GM21619 (cell line): ENCODE results near the gene ATXN7L3.
"Not testable (repeated sequence)": the region's sequence is repeated elsewhere in the genome, so short reads cannot be mapped to it uniquely, and the experiment has no call there.

Source experiments
- ATAC-seq: cut with Tn5 transposase; IDR thresholded peaks from one replicate; pipeline ENCODE4 v1.9.1; 2021; ENCODE audit not compliant: unreplicated experiment

ATXN7L3 gene

DNA sequence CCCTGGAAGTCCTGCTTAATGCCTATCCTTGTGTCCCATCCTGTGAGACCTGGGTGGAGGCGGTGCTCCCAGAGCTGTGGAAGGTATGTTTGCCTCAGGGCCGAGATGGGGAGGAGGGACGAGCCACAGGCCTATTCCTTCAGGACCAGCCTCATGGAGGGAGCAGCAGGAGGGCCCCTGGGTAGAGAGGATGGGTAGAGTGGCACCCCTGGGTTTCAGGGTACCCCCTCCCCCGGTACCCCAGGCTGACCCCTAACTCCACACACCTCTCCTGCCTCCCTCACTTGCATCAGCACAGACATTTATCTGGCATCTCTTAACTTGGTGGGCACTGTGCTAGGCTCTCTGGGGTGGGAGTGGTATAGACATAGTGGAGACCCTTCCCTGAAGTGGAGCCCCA, 22.0 kb downstream of the ATXN7L3 start:
- ATAC-seq, result no peak

DNA sequence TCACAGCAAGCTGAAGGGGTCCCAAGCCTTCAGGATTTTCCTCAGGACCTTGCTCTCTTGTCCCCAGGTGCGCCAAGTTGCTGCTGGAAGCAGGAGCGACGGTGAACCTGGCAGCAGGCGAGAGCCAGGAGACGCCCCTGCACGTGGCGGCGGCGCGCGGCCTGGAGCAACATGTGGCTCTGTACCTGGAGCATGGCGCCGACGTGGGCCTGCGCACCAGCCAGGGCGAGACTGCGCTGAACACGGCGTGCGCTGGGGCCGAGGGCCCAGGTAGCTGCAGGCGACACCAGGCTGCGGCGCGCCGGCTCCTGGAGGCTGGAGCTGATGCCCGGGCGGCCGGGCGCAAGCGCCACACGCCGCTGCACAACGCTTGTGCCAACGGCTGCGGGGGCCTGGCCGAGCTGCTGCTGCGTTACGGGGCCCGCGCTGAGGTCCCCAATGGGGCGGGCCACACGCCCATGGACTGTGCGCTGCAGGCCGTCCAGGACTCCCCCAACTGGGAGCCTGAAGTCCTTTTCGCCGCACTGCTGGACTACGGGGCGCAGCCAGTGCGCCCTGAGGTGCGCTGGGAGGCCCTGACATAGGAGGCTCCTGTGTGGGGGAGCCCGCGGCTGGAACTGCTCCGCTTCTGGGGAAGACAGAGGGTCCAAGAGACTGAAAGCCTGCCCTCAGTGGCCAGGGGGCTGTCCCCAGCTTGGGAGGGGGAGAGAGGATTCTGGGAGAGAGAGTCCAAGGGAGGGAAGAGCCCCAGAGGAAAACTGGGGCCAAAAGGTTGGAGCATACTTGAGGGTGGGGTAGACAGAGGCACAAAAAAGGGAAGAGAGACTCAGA, 22.8 kb downstream of the ATXN7L3 start:
- no peak for ATAC-seq

DNA sequence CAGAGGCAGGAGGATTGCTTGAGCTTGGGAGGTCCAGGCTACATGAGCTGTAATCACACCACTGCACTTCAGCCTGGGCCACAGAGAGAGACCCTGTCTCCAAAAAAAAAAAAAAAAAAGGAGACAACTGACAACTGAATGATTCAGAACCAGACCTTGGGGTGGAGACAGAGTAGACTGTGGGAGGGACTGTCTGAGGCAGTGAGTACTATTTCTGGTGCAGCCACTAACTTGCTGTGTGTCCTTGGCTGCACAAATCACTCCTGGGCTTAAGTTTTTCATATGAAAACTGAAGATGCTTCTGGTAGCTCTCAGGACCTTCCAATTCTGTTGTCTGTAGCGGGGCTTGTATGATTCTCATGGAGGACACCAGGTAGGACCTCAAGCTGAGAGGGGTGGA, 23.4 kb downstream of the ATXN7L3 start:
- ATAC-seq, result no peak

DNA sequence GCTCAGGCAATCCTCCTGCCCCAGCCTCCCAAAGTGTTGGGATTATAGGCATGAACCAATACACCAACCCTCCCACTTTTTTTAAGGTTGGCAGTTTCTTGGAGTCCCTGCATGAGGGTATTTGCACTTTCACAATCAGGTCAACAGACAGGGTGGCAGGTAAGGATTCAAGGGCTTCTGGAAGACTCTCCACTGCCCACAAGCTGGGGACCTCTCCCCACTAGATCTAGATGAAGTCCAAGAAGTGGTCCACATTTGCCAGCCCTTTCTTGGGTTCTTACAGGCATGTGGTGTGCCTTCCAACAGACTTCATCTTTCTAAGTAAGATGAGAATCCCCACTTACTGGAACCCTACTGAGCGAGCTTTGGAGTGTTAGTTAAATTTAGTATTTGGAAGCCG, 25.3 kb downstream of the ATXN7L3 start:
- no peak for ATAC-seq

DNA sequence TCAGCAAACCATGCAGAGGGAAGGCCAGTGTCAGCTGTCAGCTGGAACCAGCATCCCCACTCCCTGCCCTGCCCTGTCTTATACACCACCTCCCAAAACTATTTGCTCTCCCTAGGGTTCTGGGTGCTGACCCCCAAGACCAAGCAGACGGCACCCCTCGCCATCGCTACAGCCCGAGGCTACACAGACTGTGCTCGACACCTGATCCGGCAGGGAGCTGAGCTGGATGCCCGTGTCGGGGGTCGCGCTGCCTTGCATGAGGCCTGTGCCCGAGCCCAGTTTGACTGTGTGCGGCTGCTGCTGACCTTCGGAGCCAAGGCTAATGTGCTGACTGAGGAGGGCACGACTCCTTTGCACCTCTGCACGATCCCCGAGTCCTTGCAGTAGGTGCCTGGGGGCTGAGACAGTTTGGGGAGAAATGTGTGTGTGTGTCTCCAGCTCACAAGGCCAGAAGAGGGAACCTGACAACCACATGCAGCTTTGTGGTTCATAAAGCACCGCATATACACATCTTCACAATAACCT, 27.7 kb downstream of the ATXN7L3 start:
- no peak for ATAC-seq

DNA sequence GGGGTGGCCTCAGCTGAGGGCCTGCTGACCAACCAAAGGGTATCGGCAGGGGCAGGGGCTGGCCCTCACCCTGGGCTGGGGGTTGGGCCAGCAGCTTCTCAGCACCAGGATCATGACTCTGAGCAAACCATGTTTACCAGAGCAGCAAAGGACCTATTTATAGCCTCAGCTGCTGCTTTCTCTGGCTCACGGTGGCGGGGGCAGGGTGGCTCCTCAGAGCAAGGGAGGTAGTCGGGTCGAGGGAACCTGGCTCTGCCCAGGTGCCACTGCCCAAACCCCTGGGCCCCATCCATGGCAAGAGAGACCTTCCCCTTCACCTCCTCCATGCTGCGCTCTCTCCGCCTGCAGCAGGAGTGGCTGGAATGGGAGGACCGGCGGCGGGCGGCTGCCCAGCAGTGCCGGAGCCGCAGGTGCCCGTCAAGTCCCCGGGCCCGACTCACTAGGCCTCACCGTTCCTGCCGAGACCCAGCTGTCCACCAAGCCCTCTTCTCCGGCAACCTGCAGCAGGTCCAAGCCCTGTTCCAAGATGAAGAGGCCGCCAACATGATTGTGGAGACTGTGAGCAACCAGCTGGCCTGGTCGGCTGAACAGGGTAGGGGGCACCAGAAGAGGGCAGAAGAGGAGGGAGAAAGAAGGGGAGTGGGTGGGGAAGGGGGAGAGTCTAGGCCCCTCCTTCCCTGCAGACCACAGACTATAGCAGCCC, 29.0 kb downstream of the ATXN7L3 start, which contains the start of gene ASB16:
Gene ASB16 (plus strand): TSS at position 206 of the 703 bp plus-strand sequence. CDS start 86 bp downstream, at position 292.
- no peak for ATAC-seq

DNA sequence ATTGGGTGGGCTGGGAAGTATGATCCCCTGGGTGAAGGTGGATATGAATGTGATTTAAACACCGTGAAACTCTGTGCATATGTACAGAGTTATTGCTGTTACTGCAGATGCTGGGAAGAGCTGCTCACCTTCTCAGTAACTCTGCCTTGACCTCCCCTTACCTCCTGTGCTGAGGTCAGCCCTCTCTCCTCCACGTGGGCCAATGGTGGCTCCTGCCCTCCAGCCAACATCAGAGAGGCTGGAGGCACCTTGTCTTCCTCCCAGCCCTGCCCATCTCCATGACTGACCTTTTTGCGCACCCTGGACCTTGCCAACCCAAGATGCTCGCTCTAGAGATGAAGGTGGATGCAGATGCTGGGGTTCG, 29.6 kb downstream of the ATXN7L3 start:
- ATAC-seq, result no peak

DNA sequence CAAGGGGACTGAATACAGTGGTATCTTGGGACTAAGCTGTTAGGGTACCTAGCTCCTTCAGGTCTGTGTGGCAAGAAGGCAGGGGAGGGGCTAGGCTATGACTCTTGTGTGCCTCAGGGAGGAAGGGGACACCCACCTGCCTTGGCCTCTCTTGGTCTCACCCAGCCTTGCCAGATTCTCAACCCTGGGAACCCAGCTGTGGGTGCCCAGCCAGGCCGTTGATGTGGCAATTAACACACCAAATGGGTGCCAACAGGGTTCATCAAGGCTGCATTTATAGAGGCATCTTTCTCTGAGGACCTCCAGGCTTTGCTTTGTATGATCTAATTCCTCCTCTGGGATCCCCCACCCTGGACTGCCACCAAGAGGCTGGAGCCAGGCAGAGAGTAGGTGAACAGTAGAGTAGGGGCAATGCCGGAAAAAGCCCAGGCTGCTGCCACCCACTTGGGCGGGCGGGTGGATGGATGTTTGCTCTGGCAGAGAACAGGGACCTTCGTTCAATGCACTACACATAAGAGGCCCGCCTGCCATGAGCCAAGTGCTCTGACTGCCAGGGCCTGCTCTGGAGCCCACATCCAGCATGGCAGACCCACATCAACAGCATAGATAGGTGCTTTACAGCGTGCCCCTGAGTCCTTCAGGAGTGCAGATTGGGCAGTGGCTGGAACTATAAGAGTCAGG, 32.4 kb downstream of the ATXN7L3 start:
- ATAC-seq, result no peak

DNA sequence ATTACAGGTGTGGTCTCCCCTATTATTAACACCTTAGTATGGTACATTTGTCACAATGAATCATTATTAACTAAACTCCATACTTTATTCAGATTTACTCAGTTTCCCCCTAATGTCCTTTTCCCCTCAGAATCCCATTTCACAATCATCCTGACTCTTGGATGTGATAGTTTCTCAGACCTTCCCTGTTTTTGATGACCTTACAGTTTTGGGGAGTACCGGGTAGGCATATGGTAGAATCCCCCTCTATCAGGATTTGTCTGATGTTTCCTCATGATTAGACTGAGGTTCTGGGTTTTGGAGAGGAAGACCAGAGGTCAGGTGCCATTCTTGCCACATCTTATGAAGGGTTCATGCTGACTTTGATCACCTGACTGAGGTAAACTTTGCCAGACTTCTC, 35.2 kb downstream of the ATXN7L3 start:
- ATAC-seq, result no peak

DNA sequence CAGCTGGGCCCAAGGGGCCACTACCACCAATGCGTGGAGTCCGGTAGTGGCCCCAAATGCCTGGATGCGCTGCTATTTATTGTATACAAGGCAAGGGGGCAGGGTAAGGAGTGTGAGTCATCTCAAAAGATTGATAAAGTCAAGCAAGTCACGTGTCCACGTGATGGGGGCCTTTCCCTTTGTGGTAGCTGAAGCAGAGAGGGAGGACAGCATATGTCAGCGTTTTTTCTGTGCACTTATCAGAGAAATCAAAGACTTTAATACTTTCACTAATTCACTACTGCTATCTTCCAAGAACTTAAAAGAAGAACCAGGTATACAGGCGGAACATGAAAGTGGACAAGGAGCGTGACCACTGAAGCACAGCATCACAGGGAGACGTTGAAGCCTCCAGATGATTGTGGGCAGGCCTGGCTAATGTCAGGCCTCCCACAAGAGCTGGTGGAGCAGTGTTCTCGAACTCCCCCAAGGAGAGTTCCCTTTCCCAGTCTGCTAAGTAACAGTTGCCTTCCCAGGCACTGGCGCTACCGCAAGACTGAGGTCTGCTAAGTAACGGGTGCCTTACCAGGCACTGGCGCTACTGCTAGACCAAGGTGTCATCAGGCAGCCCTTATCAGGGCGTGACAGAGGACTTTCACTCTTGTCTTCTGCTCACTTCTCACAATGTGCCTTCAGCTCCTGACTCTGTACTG, 40.0 kb downstream of the ATXN7L3 start:
- no peak for ATAC-seq

DNA sequence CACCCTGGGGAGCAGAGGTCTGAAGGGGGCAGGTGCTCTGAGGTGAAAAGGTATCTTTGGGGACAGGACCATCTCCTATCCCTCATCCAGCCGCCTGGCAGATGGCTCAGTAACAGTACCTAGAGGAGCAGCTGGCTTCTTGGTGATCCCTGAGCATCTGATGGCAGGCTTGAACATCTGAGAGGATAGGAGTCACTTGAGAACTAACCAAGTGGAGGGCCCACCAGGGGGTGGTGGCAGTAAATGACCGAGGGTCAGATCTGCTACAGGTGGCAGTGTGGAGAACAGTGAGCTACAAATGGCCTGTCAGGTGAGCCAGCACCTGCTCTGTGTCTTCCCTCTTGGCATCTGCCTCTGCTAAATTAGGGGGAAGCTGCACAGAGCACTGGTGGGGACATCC, 44.2 kb downstream of the ATXN7L3 start:
- ATAC-seq, result no peak

DNA sequence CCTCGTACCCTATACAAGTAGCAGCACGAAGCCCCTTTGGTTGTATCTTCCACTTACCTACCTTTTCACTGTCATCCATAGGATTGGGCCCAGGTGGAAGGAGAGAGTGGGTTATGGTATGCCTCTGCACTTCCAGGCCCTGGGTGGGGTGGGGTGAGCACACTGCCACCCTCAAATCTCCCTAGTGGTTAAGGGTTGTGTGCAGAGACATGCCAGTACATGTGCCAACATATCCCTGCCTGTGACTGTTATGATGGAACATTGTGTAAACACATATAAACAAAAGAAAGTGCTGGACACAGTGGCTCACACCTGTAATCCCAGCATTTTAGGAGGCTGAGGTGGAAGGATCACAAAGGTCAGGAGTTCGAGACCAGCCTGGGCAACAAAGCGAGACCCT, 46.8 kb downstream of the ATXN7L3 start:
- ATAC-seq, result no peak

DNA sequence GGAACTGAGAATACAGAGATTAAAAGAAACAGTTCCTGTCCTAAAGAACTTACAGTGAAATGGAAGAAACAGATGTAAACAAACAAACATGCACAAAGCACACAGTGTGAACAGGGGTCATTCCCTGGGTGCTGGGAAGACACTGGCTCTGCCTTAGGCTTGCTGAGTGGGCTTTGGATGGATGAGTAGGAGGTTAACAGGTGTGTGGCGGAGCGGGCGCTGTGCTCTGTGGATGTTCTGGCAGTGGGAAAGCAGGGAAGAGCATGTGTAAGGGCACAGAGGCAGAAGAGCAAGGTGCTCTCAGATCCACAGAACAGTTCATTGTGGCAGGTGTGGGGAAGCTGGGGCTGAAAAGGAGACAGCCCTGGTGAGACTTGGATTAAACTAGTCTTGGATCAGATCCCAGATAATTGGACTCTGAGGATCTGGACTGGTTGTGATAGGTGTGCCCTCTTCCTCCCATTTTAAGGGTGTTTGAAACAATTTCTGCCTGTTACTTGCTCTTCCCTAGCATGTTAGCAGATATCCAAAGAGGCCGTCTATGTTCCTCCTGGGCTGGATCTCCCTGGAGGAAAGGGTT, 49.8 kb downstream of the ATXN7L3 start:
- no peak for ATAC-seq

DNA sequence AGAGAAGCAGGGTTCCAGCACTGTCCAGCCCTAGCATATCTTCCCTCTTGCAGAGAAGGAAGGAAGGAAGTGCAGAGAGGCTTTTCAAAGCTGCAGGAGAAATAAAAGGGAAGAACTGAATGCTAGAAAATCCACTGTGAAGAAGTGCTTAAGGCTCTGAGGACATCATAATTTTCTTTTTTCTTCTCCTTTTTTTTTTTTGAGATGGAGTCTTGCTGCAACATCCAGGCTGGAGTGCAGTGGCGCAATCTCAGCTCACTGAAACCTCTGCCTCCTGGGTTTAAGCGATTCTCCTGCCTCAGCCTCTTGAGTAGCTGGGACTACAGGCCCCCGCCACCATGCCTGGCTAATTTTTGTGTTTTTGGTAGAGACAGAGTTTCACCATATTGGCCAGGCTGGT, 50.6 kb downstream of the ATXN7L3 start:
- not testable (repeated sequence) for ATAC-seq

DNA sequence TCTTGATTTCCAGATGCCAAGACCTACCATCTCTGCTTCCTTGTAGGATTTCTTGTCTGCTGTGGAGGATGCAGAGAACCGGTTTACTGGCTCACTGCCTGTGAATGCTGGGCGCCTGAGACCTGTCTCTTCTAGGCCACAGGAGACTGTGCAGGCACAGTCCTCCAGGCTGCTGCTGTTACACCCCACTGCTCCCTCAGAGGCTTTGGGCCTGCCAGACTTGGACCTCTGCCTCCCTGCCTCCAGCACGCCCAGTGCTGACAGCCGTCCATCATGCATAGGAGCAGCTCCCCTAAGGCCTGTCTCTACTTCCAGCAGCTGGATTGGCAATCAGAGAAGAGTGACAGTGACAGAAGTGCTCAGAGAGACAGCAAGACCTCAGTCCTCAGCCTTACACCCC, 51.9 kb downstream of the ATXN7L3 start:
- ATAC-seq, result no peak

DNA sequence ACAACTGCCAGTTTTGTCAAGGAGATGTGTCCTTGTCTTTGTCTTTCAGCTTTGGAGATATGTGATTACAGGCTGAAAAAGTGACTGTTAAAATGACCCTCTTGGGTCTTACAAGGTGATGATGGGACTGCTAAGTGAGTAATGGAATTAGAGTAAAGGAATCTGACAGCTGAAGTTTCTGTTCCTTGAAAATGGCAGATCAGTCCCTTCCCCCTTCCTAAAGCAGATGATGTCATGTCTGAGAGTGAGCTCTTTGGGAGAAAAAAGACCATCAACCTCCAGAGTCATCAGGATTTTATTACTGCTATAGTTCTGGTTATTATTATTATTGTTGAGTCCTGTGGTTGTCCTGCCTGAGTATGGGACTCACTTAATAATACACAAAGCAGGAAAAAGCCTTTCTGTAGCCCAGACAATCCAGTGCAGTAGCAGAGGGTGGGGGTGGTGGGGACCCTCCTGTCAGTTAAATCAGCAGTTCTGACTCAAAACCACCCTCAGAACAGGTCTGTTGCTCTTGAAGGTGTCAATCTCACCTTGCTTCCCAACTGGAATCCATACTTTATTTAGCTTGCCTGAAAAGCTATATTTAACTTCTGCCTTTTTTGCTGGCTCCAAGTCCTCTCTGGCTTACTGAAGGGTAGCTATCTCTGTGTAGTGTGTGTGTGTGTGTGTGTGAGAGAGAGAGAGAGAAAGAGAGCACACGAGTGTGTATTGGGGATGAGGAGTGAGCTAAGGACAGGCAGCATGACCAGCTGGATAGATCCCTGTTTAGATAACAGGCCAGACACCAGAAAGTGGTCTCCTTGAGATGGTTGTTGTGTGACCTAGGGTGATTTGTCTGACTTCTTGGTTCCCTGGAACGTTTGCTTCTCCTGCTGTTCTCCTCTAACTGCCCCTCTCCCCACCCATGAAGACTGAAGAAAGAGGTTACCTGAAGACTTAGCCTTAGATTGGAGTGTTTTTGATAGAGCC, 53.0 kb downstream of the ATXN7L3 start:
- ATAC-seq, result no peak

DNA sequence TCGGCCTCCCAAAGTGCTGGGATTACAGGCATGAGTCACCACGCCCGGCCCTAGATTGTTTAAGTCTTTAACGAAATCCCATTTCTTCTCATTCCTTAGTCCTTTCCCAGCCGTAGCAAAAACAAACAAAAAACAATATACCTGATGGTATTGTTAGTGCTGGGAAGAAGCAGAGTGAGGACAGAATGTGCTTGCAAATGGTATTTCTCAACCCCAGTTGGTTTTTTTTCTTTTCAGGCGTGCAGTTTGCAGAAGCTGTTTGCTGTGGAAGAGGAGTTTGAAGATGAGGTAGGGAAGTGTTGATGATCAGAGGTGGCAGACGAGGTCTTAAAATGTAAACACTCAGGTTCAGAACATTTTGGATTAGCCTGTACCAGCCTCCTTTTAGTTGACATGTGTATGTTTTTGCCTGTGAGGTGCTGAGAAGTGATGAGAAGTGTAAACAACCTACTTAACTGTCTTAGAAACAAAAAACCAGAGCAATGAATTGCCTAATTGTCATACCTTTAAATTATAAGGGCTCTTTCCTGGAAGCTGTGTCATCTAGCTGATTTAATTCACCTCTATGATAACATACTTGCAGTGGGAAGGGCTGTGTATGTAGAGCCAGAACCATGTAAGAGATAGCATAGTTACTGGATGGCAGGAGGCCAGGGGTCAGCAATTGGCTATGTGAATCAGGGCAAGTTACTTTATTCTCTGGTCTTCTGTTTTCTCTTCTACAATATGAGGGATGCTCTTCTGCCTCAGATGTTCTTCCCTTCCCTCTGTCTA, 54.5 kb downstream of the ATXN7L3 start:
- ATAC-seq, result no peak

DNA sequence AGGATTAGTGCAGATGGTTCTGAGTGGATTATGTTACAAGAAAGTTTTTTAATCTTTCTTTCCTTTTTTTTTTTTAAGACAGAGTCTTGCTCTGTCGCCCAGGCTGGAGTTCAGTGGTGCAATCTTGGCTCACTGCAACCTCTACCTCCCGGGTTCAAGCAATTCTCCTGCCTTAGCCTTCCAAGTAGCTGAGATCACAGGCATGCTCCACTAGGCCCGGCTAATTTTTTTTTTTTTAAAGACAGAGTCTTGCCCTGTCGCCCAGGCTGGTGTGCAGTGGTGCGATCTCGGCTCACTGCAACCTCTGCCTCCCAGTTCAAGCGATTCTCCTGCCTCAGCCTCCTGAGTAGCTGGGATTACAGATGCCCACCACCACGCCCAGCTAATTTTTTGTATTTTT, 55.8 kb downstream of the ATXN7L3 start:
- ATAC-seq, result not testable (repeated sequence)
